ENCODE data around the gene KIAA1210.

GRCh38 chrX:119158226-119158625, 30.6 kb upstream of the KIAA1210 start:
- TF ChIP-seq CTCF (IDR thresholded peaks at IDR 0.05) (no peak), POLR2A (IDR thresholded peaks at IDR 0.05) (no peak)
